ENCODE results near the gene OR51T1. TPM values are rescaled to one million over a fixed set of nuclear protein-coding genes. Genes with fewer than 3 reads are reported as not detected.
"Not testable (repeated sequence)": the region's sequence is repeated elsewhere in the genome, so short reads cannot be mapped to it uniquely, and the experiment has no call there.

Gene OR51T1
- total RNA-seq, result not detected

DNA sequence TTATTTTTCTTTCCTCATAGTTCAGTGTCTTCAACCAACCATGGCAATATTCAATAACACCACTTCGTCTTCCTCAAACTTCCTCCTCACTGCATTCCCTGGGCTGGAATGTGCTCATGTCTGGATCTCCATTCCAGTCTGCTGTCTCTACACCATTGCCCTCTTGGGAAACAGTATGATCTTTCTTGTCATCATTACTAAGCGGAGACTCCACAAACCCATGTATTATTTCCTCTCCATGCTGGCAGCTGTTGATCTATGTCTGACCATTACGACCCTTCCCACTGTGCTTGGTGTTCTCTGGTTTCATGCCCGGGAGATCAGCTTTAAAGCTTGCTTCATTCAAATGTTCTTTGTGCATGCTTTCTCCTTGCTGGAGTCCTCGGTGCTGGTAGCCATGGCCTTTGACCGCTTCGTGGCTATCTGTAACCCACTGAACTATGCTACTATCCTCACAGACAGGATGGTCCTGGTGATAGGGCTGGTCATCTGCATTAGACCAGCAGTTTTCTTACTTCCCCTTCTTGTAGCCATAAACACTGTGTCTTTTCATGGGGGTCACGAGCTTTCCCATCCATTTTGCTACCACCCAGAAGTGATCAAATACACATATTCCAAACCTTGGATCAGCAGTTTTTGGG, at the start of gene OR51T1:
Gene OR51T1 (plus strand): TSS at position 41 of the 641 bp plus-strand sequence. CDS start 0 bp downstream, at position 41.
- no peaks in the 10 kb centered on the region for H3K4me1 ChIP-seq
- DNase-seq (ENCODE audit: low spot score in 2 of 2), result no peak
- no peak within 1 kb of the TSS for H3K4me3 ChIP-seq
- H3K9me3 ChIP-seq, result no peaks in the 10 kb centered on the region
- H3K27me3 ChIP-seq, result peaks cover 0 to 5% of the 10 kb centered on the region in 2 donors
- H3K36me3 ChIP-seq, result no peaks in the 10 kb centered on the region
- TF ChIP-seq POLR2A (IDR thresholded peaks at IDR 0.05) (no peak), POLR2AphosphoS5 (IDR thresholded peaks at IDR 0.05) (no peak)
- TF ChIP-seq, protein P1, sequence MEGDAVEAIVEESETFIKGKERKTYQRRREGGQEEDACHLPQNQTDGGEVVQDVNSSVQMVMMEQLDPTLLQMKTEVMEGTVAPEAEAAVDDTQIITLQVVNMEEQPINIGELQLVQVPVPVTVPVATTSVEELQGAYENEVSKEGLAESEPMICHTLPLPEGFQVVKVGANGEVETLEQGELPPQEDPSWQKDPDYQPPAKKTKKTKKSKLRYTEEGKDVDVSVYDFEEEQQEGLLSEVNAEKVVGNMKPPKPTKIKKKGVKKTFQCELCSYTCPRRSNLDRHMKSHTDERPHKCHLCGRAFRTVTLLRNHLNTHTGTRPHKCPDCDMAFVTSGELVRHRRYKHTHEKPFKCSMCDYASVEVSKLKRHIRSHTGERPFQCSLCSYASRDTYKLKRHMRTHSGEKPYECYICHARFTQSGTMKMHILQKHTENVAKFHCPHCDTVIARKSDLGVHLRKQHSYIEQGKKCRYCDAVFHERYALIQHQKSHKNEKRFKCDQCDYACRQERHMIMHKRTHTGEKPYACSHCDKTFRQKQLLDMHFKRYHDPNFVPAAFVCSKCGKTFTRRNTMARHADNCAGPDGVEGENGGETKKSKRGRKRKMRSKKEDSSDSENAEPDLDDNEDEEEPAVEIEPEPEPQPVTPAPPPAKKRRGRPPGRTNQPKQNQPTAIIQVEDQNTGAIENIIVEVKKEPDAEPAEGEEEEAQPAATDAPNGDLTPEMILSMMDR (IDR thresholded peaks at IDR 0.05), result no peak
- intact Hi-C loops (cut with DNase I; ENCODE audit: low total_unique reads), result no loop called here
- no peak within 1 kb of the TSS for H3K27ac ChIP-seq

GRCh38 chr11:4839851-4840549, 41.7 kb upstream of the OR51T1 start:
- Histone ChIP-seq H3K27me3 (no peaks in the 10 kb centered on the region), H3K4me3 (no peak overlapping the region), H3K4me1 (no peaks in the 10 kb centered on the region), H3K9me3 (no peaks in the 10 kb centered on the region), H3K36me3 (no peaks in the 10 kb centered on the region), H3K27ac (no peak overlapping the region)
- intact Hi-C loops (cut with DNase I; ENCODE audit: low total_unique reads), result no loop called here
- no peak for TF ChIP-seq POLR2A (IDR thresholded peaks at IDR 0.05)
- TF ChIP-seq POLR2AphosphoS5 (IDR thresholded peaks at IDR 0.05), result no peak
- TF ChIP-seq, protein P1 (IDR thresholded peaks at IDR 0.05), result no peak
- no peak for DNase-seq (ENCODE audit: low spot score in 2 of 2)

DNA sequence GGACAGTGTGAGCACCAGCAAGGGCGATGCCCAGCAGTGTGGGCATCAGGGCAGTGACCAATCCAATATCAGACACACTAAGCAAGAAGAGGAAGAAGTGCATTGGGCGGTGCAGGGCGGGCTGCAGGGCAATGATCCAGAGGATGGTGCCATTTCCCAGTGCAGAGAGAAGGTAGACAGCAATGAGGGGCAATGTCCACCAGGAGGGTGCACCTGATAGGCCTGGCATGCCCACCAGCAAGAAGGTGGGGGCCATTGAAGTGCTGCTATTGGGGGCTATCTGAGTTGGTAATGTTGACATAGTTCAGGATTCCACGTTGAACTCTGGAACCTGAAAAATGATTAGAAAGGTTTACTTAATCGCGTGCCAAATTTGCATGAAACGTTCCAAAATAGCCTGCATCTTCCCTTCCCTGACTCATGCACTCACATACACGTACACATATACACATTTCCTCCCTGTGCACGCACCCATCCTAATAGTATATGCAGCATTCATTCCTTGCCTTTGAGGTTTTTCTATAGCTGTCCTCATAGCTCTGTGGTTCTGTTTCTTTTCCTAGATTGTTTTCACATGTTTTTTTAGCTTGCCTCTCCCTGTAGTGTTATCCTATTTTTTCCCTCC, 32.7 kb upstream of the OR51T1 start, which contains the start of gene OR51S1:
Gene OR51S1 (minus strand): TSS at position 301 of the 625 bp plus-strand sequence. CDS start 0 bp downstream, at position 301.
- Histone ChIP-seq H3K36me3 (no peaks in the 10 kb centered on the region), H3K4me3 (no peak within 1 kb of the TSS), H3K9me3 (no peaks in the 10 kb centered on the region), H3K27ac (no peak within 1 kb of the TSS), H3K27me3 (peaks cover 0 to 3% of the 10 kb centered on the region in 2 donors), H3K4me1 (no peaks in the 10 kb centered on the region)
- TF ChIP-seq POLR2AphosphoS5 (IDR thresholded peaks at IDR 0.05) (no peak), POLR2A (IDR thresholded peaks at IDR 0.05) (no peak)
- TF ChIP-seq, protein P1 (IDR thresholded peaks at IDR 0.05), result no peak
- intact Hi-C loops (cut with DNase I; ENCODE audit: low total_unique reads), result no loop called here
- no peak for DNase-seq (ENCODE audit: low spot score in 2 of 2)

- TF ChIP-seq, protein P1 (IDR thresholded peaks at IDR 0.05), result no peak
- TF ChIP-seq POLR2A (IDR thresholded peaks at IDR 0.05) (no peak), POLR2AphosphoS5 (IDR thresholded peaks at IDR 0.05) (no peak)
- H3K9me3 ChIP-seq, result no peaks in the 10 kb centered on the region
- intact Hi-C loops (cut with DNase I; ENCODE audit: low total_unique reads), result no loop called here
- H3K4me1 ChIP-seq, result no peaks in the 10 kb centered on the region
- no peak overlapping the region for H3K27ac ChIP-seq
- peaks cover 0 to 3% of the 10 kb centered on the region in 2 donors for H3K27me3 ChIP-seq
- no peak overlapping the region for H3K4me3 ChIP-seq
- no peaks in the 10 kb centered on the region for H3K36me3 ChIP-seq
- DNase-seq (ENCODE audit: low spot score in 2 of 2), result no peak
Measured at GRCh38 chr11:4851033-4851432, 30.7 kb upstream of the OR51T1 start.

DNA sequence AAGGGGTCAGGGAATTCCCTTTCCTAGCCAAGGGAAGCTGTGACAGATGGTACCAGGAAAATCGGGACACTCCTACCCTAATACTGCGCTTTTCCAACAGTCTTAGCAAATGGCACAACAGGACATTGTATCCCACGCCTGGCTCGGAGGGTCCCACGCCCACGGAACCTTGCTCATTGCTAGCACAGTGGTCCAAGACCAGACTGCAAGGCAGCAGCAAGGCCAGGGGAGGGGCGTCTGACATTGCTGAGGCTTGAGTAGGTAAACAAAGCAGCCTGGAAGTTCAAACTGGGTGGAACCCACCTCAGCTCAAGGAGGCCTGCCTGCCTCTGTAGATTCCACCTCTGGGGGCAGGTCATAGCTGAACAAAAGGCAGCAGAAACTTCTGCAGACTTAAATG, 27.4 kb upstream of the OR51T1 start:
- H3K27ac ChIP-seq; H3K4me1 ChIP-seq; H3K36me3 ChIP-seq; H3K9me3 ChIP-seq; H3K27me3 ChIP-seq; intact Hi-C loops (cut with DNase I; ENCODE audit: low total_unique reads); DNase-seq (ENCODE audit: low spot score in 2 of 2); H3K4me3 ChIP-seq: not testable (repeated sequence)
